Effector memory CD8-positive, alpha-beta T cell (primary cell): ENCODE data around the gene SCN2B.

Experiments used
- ATAC-seq: fragments of 150-1000 bp; cut with Tn5 transposase; replicated peaks from 2 replicates; pipeline ENCODE4 v1.10.0; 2021; ENCODE audit warnings: mild to moderate bottlenecking, moderate library complexity
- DNase-seq, 3 experiments: peaks; one replicate each; pipeline ENCODE4 v3.0.0; 2021
- H3K27ac Mint-ChIP-seq, 2 donors: one replicate each; pipeline ENCODE4 v1.8.0; 2022; ENCODE audit warnings: mild to moderate bottlenecking in 2 of 2, mixed read lengths in 2 of 2, moderate library complexity in 2 of 2
- H3K27me3 Mint-ChIP-seq, 2 donors: one replicate each; pipeline ENCODE4 v1.8.0; 2022; ENCODE audit warnings: mixed read lengths in 2 of 2
- H3K36me3 Mint-ChIP-seq: one replicate; pipeline ENCODE4 v1.8.0; 2022; ENCODE audit warnings: mild to moderate bottlenecking, moderate library complexity, mixed read lengths; ENCODE audit not compliant: insufficient read depth
- H3K4me1 Mint-ChIP-seq, 2 donors: one replicate each; pipeline ENCODE4 v1.8.0; 2022; ENCODE audit warnings: low read depth in 2 of 2, mixed read lengths in 2 of 2
- H3K4me3 Mint-ChIP-seq, 2 donors: one replicate each; pipeline ENCODE4 v1.8.0; 2022; ENCODE audit warnings: mild to moderate bottlenecking in 2 of 2, mixed read lengths in 2 of 2, moderate library complexity in 2 of 2
- H3K9me3 Mint-ChIP-seq, 2 donors: one replicate each; pipeline ENCODE4 v1.8.0; 2022; ENCODE audit warnings: mixed read lengths in 2 of 2

The SCN2B gene

GRCh38 chr11:118176778-118177134, 317 bp upstream of the SCN2B start:
- no peak for DNase-seq
- no peak for ATAC-seq
- H3K27ac Mint-ChIP-seq, result no peak overlapping the region
- H3K36me3 Mint-ChIP-seq, result no peaks in the 10 kb centered on the region
- H3K9me3 Mint-ChIP-seq, result no peaks in the 10 kb centered on the region
- H3K4me3 Mint-ChIP-seq, result no peak overlapping the region
- H3K27me3 Mint-ChIP-seq, result peaks cover 22 to 53% of the 10 kb centered on the region in 2 donors
- H3K4me1 Mint-ChIP-seq, result no peaks in the 10 kb centered on the region

GRCh38 chr11:118175031-118175992, 1.1 kb downstream of the SCN2B start:
- Mint-ChIP-seq H3K27ac (no peak overlapping the region), H3K4me3 (no peak overlapping the region), H3K4me1 (no peaks in the 10 kb centered on the region), H3K36me3 (no peaks in the 10 kb centered on the region), H3K9me3 (no peaks in the 10 kb centered on the region), H3K27me3 (peaks cover 28 to 59% of the 10 kb centered on the region in 2 donors)
- ATAC-seq, result no peak
- DNase-seq, result no peak

GRCh38 chr11:118174006-118174567, 2.4 kb downstream of the SCN2B start:
- Mint-ChIP-seq H3K4me3 (no peak overlapping the region), H3K27ac (no peak overlapping the region), H3K4me1 (no peaks in the 10 kb centered on the region), H3K27me3 (peaks cover 29 to 57% of the 10 kb centered on the region in 2 donors), H3K9me3 (no peaks in the 10 kb centered on the region), H3K36me3 (peaks cover 1% of the 10 kb centered on the region)
- ATAC-seq (no peak), DNase-seq (no peak)

- H3K4me3 Mint-ChIP-seq, result no peak overlapping the region
- DNase-seq, result no peak
- peaks cover 5% of the 10 kb centered on the region for H3K36me3 Mint-ChIP-seq
- no peaks in the 10 kb centered on the region for H3K9me3 Mint-ChIP-seq
- ATAC-seq, result no peak
- H3K27ac Mint-ChIP-seq, result no peak overlapping the region
- no peaks in the 10 kb centered on the region for H3K4me1 Mint-ChIP-seq
- H3K27me3 Mint-ChIP-seq, result peaks cover 36 to 74% of the 10 kb centered on the region in 2 donors
These were observed 4.1 kb downstream of the SCN2B start for GRCh38 chr11:118172356-118172755.

DNA sequence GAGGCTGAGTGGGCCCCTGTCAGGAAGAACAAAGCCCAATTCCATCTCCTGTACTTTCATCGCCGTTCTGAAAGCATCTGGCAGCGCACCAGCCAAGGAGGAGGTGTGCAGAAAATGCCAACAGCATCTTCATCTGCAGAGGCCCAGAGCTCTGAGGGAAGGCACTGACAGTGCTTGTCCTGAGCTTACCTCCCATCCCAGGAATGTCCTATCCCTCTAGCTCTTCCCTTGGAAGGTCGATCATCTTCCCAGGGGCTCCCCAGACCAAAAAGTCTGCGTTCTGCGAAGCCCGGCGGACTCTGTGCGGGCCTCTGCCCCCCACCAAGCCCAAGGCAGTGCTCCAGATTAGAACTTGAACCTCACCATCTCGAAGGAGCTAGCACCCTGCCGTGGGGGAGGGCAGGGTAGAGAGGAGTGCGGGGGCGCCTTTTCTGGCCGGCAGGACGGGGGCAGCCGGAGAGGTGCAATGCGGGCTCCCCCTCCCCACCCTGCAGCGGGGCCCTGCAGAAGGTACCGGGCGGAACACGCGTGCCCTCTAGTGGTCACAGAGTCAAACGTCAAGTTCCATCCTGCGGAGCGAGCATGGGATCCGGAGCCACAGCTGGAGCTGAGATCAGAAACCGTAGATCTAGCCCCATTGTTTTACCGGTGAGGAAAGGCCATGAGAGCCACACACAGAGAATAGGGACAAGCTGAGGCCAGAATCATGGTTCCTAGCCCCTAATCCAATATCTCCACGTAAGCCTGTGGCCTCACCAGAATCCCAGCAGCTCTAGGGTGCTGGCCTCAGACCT, 5.0 kb downstream of the SCN2B start:
- H3K4me1 Mint-ChIP-seq, result no peaks in the 10 kb centered on the region
- peaks cover 5% of the 10 kb centered on the region for H3K36me3 Mint-ChIP-seq
- peak; percentile 61 to 69 (median 64) for DNase-seq
- H3K27ac Mint-ChIP-seq, result no peak overlapping the region
- ATAC-seq, result peak; percentile 93
- H3K9me3 Mint-ChIP-seq, result no peaks in the 10 kb centered on the region
- H3K4me3 Mint-ChIP-seq, result no peak overlapping the region
- peaks cover 44 to 77% of the 10 kb centered on the region in 2 donors for H3K27me3 Mint-ChIP-seq

DNA sequence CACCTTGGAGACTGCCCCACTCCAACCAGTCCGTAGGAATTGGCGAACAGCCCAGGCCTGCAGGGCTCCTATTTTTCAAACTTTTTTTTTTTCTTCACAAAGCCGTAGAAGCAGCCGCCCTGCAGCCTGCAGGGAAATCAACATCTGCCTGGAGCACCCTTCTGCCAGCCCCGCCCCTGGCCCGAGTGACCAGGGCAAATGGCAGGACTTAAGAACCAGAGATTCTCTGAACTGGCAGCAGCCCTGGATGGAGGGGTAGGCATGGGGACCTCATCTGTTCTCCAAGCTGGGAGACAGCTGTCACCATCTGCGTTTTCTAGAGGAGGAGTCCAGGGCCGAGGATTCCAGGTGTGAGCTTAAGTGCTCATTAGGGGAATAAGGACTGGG, 5.6 kb downstream of the SCN2B start:
- Mint-ChIP-seq H3K27me3 (peaks cover 40 to 77% of the 10 kb centered on the region in 2 donors), H3K27ac (no peak overlapping the region)

DNA sequence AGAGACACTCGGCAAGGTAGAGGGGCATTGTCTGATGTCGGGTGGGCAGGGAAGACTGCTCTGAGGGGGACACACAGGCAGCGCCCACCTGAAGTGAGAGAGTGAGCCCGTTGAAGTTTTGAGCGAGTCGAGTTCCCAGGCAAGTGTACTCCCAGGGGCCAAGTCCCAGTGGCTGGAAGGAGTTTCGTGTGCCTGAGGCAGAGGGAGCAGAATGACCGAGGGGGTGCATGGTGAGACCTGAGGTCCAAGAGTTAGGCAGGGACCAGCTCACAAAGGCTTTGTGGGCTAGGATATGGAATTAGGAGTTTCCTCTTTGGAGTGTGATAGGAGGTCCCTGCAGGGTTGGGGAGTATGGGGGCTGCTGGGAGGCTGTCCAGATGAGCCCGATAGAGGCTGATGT, 6.2 kb downstream of the SCN2B start:
- no peak for ATAC-seq
- H3K36me3 Mint-ChIP-seq, result peaks cover 7% of the 10 kb centered on the region
- no peaks in the 10 kb centered on the region for H3K9me3 Mint-ChIP-seq
- H3K27ac Mint-ChIP-seq, result no peak overlapping the region
- no peaks in the 10 kb centered on the region for H3K4me1 Mint-ChIP-seq
- DNase-seq, result no peak
- H3K4me3 Mint-ChIP-seq, result no peak overlapping the region
- peaks cover 36 to 72% of the 10 kb centered on the region in 2 donors for H3K27me3 Mint-ChIP-seq

More for the DNA sequence above, 5.6 kb downstream of the SCN2B start:
- Mint-ChIP-seq H3K9me3 (no peaks in the 10 kb centered on the region), H3K4me1 (no peaks in the 10 kb centered on the region), H3K36me3 (peaks cover 6% of the 10 kb centered on the region), H3K4me3 (no peak overlapping the region)
- DNase-seq (no peak), ATAC-seq (no peak)

DNA sequence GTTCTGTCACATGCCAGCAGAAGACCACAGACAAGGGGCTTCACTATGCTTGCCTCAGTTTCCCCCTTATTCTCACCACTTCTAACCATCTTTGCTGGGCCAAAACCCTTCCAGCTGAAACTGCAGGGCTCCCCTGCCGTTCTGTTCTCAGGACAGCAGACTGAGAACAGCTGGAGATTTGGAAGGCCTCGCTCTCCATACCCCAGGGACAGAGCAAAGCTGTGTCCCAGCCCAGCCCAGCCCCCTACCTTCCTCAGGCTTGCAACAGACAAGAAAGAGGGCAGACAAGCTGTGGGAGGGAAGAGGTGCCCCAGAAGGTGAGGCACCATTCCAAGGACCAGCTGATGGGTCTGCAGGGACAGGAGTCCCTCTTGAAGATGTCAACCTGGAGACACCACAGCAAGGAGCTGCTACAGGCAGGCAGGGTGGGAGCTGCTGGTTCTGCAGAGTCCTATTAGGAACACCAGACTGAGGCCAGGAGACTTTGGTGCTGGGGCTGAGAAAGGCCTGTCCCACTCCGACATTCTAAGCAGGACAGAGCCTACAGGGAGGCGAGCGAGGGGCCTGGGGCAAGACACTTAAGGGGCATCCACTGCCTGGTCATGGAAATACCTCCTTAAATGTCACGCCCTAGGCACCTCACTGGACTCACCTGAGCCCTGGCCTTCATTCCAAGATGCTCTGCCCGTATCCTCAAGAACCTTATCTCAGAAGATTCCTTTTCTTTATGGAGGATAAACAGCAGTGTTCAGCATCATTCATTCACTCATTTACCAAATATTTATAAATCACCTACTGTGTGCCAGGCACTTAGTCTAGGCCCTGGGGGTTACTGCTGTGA, 6.9 kb downstream of the SCN2B start:
- no peak for ATAC-seq
- no peak for DNase-seq
- peaks cover 7% of the 10 kb centered on the region for H3K36me3 Mint-ChIP-seq
- peaks cover 31 to 69% of the 10 kb centered on the region in 2 donors for H3K27me3 Mint-ChIP-seq
- no peaks in the 10 kb centered on the region for H3K9me3 Mint-ChIP-seq
- H3K4me1 Mint-ChIP-seq, result no peaks in the 10 kb centered on the region
- no peak overlapping the region for H3K27ac Mint-ChIP-seq
- H3K4me3 Mint-ChIP-seq, result no peak overlapping the region

GRCh38 chr11:118168751-118169150, 7.7 kb downstream of the SCN2B start:
- Mint-ChIP-seq H3K9me3 (no peaks in the 10 kb centered on the region), H3K4me3 (no peak overlapping the region), H3K27me3 (peaks cover 31 to 69% of the 10 kb centered on the region in 2 donors), H3K4me1 (no peaks in the 10 kb centered on the region), H3K27ac (no peak overlapping the region), H3K36me3 (peaks cover 7% of the 10 kb centered on the region)
- ATAC-seq (no peak), DNase-seq (no peak)

- Mint-ChIP-seq H3K9me3 (no peaks in the 10 kb centered on the region), H3K4me1 (no peaks in the 10 kb centered on the region), H3K36me3 (peaks cover 7% of the 10 kb centered on the region), H3K4me3 (no peak overlapping the region), H3K27me3 (peaks cover 31 to 72% of the 10 kb centered on the region in 2 donors), H3K27ac (no peak overlapping the region)
- ATAC-seq, result no peak
- no peak for DNase-seq
These were observed 8.1 kb downstream of the SCN2B start for GRCh38 chr11:118168316-118168715.

DNA sequence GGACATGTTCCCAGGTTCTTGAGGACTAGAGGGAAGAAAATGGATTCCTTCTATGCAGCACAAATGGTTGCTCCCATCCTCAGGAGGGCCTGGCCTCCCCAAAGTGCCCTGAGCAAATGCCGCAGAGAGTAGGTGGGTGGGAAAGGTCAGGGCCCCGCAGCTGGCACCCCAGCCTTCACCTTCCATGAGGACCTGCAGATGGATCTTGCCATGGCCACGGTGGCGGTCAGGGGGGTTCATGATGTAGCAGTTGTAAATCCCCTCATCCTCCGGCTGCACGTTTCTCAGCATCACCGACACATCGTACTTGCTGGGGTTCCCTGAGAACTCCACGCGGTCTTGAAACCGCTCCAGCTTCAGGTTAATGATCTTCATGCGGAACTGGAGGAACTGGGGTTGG, 8.5 kb downstream of the SCN2B start:
- no peak for ATAC-seq
- H3K27ac Mint-ChIP-seq, result no peak overlapping the region

GRCh38 chr11:118167253-118167652, 9.2 kb downstream of the SCN2B start:
- Mint-ChIP-seq H3K36me3 (peaks cover 7% of the 10 kb centered on the region), H3K4me3 (no peak overlapping the region), H3K27ac (no peak overlapping the region), H3K9me3 (no peaks in the 10 kb centered on the region), H3K27me3 (peaks cover 31 to 69% of the 10 kb centered on the region in 2 donors), H3K4me1 (no peaks in the 10 kb centered on the region)
- ATAC-seq (no peak), DNase-seq (no peak)

More for the DNA sequence above, 8.5 kb downstream of the SCN2B start:
- H3K27me3 Mint-ChIP-seq, result peaks cover 31 to 71% of the 10 kb centered on the region in 2 donors
- H3K9me3 Mint-ChIP-seq, result no peaks in the 10 kb centered on the region
- DNase-seq, result no peak
- no peaks in the 10 kb centered on the region for H3K4me1 Mint-ChIP-seq
- H3K4me3 Mint-ChIP-seq, result no peak overlapping the region
- H3K36me3 Mint-ChIP-seq, result peaks cover 7% of the 10 kb centered on the region

GRCh38 chr11:118166641-118167040, 9.8 kb downstream of the SCN2B start:
- Mint-ChIP-seq H3K4me1 (no peaks in the 10 kb centered on the region), H3K4me3 (no peak overlapping the region), H3K9me3 (no peaks in the 10 kb centered on the region), H3K36me3 (peaks cover 7% of the 10 kb centered on the region), H3K27ac (no peak overlapping the region), H3K27me3 (peaks cover 34 to 72% of the 10 kb centered on the region in 2 donors)
- ATAC-seq (no peak), DNase-seq (no peak)
